Measurements from ENCODE around the gene TMEM170B.

TMEM170B gene

GRCh38 chr6:11556309-11556708, 18.8 kb downstream of the TMEM170B start:
- no peak overlapping the region for H3K27ac ChIP-seq
- no peak overlapping the region for H3K9ac ChIP-seq (ENCODE audit: insufficient read length)
- H3K9me3 ChIP-seq (ENCODE audit: low read depth, low read length): no peaks in the 10 kb centered on the region
- H3K4me3 ChIP-seq: no peak overlapping the region
- no peaks in the 10 kb centered on the region for H3K36me3 ChIP-seq (ENCODE audit: insufficient read depth, low read length)
- TF ChIP-seq FOXP2 (optimal IDR thresholded peaks at IDR 0.05; ENCODE audit: control extremely low read depth, extremely low read length, insufficient read depth): no peak
- TF ChIP-seq POLR2AphosphoS5 (IDR thresholded peaks at IDR 0.05; ENCODE audit: borderline replicate concordance, low read depth, low read length): no peak
- no peak for TF ChIP-seq EZH2 (IDR thresholded peaks at IDR 0.05)
- no peak for DNase-seq (ENCODE audit: low read depth, low spot score)

- no peak for DNase-seq (ENCODE audit: low read depth, low spot score)
- no peaks in the 10 kb centered on the region; the same call in 1 of the 2 replicates for H3K36me3 ChIP-seq (ENCODE audit: insufficient read depth, low read length)
- H3K4me3 ChIP-seq: no peak overlapping the region
- H3K9ac ChIP-seq (ENCODE audit: insufficient read length): no peak overlapping the region
- H3K27ac ChIP-seq: no peak overlapping the region
- TF ChIP-seq EZH2 (IDR thresholded peaks at IDR 0.05) (no peak), POLR2AphosphoS5 (IDR thresholded peaks at IDR 0.05; ENCODE audit: borderline replicate concordance, low read depth, low read length) (no peak), FOXP2 (optimal IDR thresholded peaks at IDR 0.05; ENCODE audit: control extremely low read depth, extremely low read length, insufficient read depth) (no peak)
- H3K9me3 ChIP-seq (ENCODE audit: low read depth, low read length): no peaks in the 10 kb centered on the region
These were observed 26.2 kb downstream of the TMEM170B start for GRCh38 chr6:11563793-11564192.

GRCh38 chr6:11566609-11567008, 29.1 kb downstream of the TMEM170B start:
- DNase-seq (ENCODE audit: low read depth, low spot score): no peak
- TF ChIP-seq POLR2AphosphoS5 (IDR thresholded peaks at IDR 0.05; ENCODE audit: borderline replicate concordance, low read depth, low read length): no peak
- no peak for TF ChIP-seq FOXP2 (optimal IDR thresholded peaks at IDR 0.05; ENCODE audit: control extremely low read depth, extremely low read length, insufficient read depth)
- TF ChIP-seq EZH2 (IDR thresholded peaks at IDR 0.05): no peak

DNA sequence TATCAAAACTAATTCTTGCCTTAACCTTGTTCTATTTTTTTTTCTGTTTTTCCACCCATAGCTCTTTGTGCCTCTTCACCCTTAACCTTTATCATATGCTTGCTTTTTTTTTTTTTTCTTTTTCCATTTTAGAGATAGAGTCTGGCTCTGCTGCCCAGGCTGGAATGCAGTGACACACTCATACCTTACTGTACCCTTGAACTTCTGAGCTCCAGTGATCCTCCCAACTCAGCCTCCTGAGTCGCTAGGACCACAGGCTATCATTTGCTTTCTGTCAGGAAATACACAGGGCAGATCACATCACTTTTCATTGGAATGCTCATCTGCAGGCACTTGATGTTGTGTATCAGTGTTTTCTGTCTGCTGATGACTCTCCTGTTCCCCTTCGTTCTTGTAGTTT, 33.5 kb downstream of the TMEM170B start:
- Histone ChIP-seq H3K27ac (no peak overlapping the region), H3K9me3 (ENCODE audit: low read depth, low read length) (no peaks in the 10 kb centered on the region), H3K36me3 (ENCODE audit: insufficient read depth, low read length) (no peaks in the 10 kb centered on the region; the same call in 1 of the 2 replicates), H3K9ac (ENCODE audit: insufficient read length) (no peak overlapping the region), H3K4me3 (no peak overlapping the region)
- no peak for TF ChIP-seq POLR2AphosphoS5 (IDR thresholded peaks at IDR 0.05; ENCODE audit: borderline replicate concordance, low read depth, low read length)
- TF ChIP-seq FOXP2 (optimal IDR thresholded peaks at IDR 0.05; ENCODE audit: control extremely low read depth, extremely low read length, insufficient read depth): no peak
- TF ChIP-seq EZH2 (IDR thresholded peaks at IDR 0.05): no peak
- no peak for DNase-seq (ENCODE audit: low read depth, low spot score)

More at GRCh38 chr6:11566609-11567008, 29.1 kb downstream of the TMEM170B start:
- Histone ChIP-seq H3K27ac (no peak overlapping the region), H3K9me3 (ENCODE audit: low read depth, low read length) (no peaks in the 10 kb centered on the region), H3K36me3 (ENCODE audit: insufficient read depth, low read length) (no peaks in the 10 kb centered on the region; the same call in 1 of the 2 replicates), H3K4me3 (no peak overlapping the region), H3K9ac (ENCODE audit: insufficient read length) (no peak overlapping the region)

DNA sequence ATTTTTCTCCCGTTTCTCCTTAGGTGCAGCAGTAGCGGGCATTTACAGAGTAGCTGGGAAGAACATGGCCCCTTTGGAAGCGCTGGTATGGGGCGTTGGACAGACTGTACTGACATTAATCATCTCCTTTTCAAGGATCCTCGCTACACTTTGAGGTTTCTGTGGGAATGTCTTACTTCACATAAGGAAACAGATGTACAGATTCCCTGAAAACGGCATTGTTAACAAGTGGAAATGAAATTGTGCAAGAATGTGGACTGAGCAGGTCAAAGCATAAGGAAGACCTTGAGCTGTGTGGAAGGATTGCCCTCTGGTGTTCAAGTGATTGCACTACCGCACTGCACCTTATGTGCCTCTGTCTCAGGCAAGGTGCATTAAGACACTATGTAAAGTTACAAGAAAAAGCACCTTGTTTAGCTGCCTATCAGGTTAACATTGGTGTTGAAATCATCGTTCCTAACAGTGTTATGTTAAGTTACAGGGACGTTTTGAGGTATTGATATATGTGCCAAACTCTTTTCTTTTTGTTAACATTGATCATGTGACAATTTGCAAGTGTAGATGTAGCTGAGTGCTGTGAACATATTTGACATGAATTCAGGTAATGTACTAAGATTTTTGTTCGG, 38.0 kb downstream of the TMEM170B start:
- DNase-seq (ENCODE audit: low read depth, low spot score): peak; percentile 65
- Histone ChIP-seq H3K36me3 (ENCODE audit: insufficient read depth, low read length) (no peaks in the 10 kb centered on the region), H3K9ac (ENCODE audit: insufficient read length) (no peak overlapping the region), H3K4me3 (no peak overlapping the region), H3K9me3 (ENCODE audit: low read depth, low read length) (no peaks in the 10 kb centered on the region), H3K27ac (no peak overlapping the region)
- TF ChIP-seq POLR2AphosphoS5 (IDR thresholded peaks at IDR 0.05; ENCODE audit: borderline replicate concordance, low read depth, low read length) (no peak), FOXP2 (optimal IDR thresholded peaks at IDR 0.05; ENCODE audit: control extremely low read depth, extremely low read length, insufficient read depth) (no peak), EZH2 (IDR thresholded peaks at IDR 0.05) (no peak)

- Histone ChIP-seq H3K9me3 (ENCODE audit: low read depth, low read length) (no peaks in the 10 kb centered on the region), H3K27ac (no peak overlapping the region), H3K9ac (ENCODE audit: insufficient read length) (peak overlapping the region; percentile 21), H3K36me3 (ENCODE audit: insufficient read depth, low read length) (no peaks in the 10 kb centered on the region), H3K4me3 (no peak overlapping the region)
- TF ChIP-seq POLR2AphosphoS5 (IDR thresholded peaks at IDR 0.05; ENCODE audit: borderline replicate concordance, low read depth, low read length) (no peak), EZH2 (IDR thresholded peaks at IDR 0.05) (no peak)
- no peak for DNase-seq (ENCODE audit: low read depth, low spot score)
These were observed 43.3 kb downstream of the TMEM170B start for GRCh38 chr6:11580686-11581405.

- TF ChIP-seq EZH2 (IDR thresholded peaks at IDR 0.05) (no peak), FOXP2 (optimal IDR thresholded peaks at IDR 0.05; ENCODE audit: control extremely low read depth, extremely low read length, insufficient read depth) (no peak), POLR2AphosphoS5 (IDR thresholded peaks at IDR 0.05; ENCODE audit: borderline replicate concordance, low read depth, low read length) (no peak)
- Histone ChIP-seq H3K9me3 (ENCODE audit: low read depth, low read length) (no peaks in the 10 kb centered on the region), H3K9ac (ENCODE audit: insufficient read length) (no peak overlapping the region), H3K27ac (no peak overlapping the region), H3K4me3 (no peak overlapping the region), H3K36me3 (ENCODE audit: insufficient read depth, low read length) (no peaks in the 10 kb centered on the region)
- DNase-seq (ENCODE audit: low read depth, low spot score): no peak
These were observed 46.7 kb downstream of the TMEM170B start for GRCh38 chr6:11584244-11584643.

GRCh38 chr6:11585426-11586016, 48.0 kb downstream of the TMEM170B start:
- Histone ChIP-seq H3K27ac (no peak overlapping the region), H3K36me3 (ENCODE audit: insufficient read depth, low read length) (no peaks in the 10 kb centered on the region), H3K9ac (ENCODE audit: insufficient read length) (no peak overlapping the region), H3K4me3 (no peak overlapping the region), H3K9me3 (ENCODE audit: low read depth, low read length) (no peaks in the 10 kb centered on the region)
- no peak for DNase-seq (ENCODE audit: low read depth, low spot score)
- TF ChIP-seq EZH2 (IDR thresholded peaks at IDR 0.05) (no peak), FOXP2 (optimal IDR thresholded peaks at IDR 0.05; ENCODE audit: control extremely low read depth, extremely low read length, insufficient read depth) (no peak)

All from SK-N-MC (cell line).